CD4-positive, alpha-beta T cell treated with Interferon alpha-2 for 1 hour (primary cell): ENCODE results near the gene GIPC3.
A peak's percentile ranks its signal among the peaks of the same experiment; 100 is the strongest.
"Not testable (repeated sequence)": the region's sequence is repeated elsewhere in the genome, so short reads cannot be mapped to it uniquely, and the experiment has no call there.

ENCODE experiments used
- DNase-seq, 2 donors: peaks; one replicate each; pipeline ENCODE4 v3.0.0-alpha.2; 2020 to 2022

GIPC3 gene

GRCh38 chr19:3620145-3620816 lies 35.0 kb downstream of the GIPC3 start:
- no peak for DNase-seq

- no peak for DNase-seq
Observed at GRCh38 chr19:3620817-3621547, 35.7 kb downstream of the GIPC3 start.

- DNase-seq = no peak
Observed at GRCh38 chr19:3621689-3622088, 36.4 kb downstream of the GIPC3 start.

- DNase-seq = no peak
Observed at GRCh38 chr19:3622224-3622623, 36.9 kb downstream of the GIPC3 start.

GRCh38 chr19:3623716-3624115 lies 38.4 kb downstream of the GIPC3 start:
- DNase-seq = no peak

GRCh38 chr19:3625996-3626472 lies 40.8 kb downstream of the GIPC3 start:
- no peak for DNase-seq

GRCh38 chr19:3626473-3627350 lies 41.4 kb downstream of the GIPC3 start, which contains the start of gene CACTIN:
Gene CACTIN, minus strand, starts transcription at chr19:3626790. Its CDS starts 28 bp downstream, at chr19:3626762.
- peak; percentile 98 to 99 for DNase-seq

- no peak for DNase-seq
Observed at GRCh38 chr19:3627351-3627723, 42.1 kb downstream of the GIPC3 start.

- not testable (repeated sequence) for DNase-seq
Observed at GRCh38 chr19:3628766-3629165, 43.5 kb downstream of the GIPC3 start.

GRCh38 chr19:3631053-3631861 lies 46.0 kb downstream of the GIPC3 start:
- DNase-seq = no peak

GRCh38 chr19:3632098-3632497 lies 46.8 kb downstream of the GIPC3 start:
- DNase-seq = no peak

- no peak for DNase-seq
Observed at GRCh38 chr19:3632739-3633558, 47.7 kb downstream of the GIPC3 start.

- DNase-seq = no peak
Observed at GRCh38 chr19:3633559-3633988, 48.3 kb downstream of the GIPC3 start.

GRCh38 chr19:3634496-3635045 lies 49.3 kb downstream of the GIPC3 start:
- no peak for DNase-seq

GRCh38 chr19:3636506-3636905 lies 51.2 kb downstream of the GIPC3 start:
- DNase-seq = no peak

GRCh38 chr19:3636962-3637361 lies 51.7 kb downstream of the GIPC3 start:
- no peak for DNase-seq

- DNase-seq = no peak
Observed at GRCh38 chr19:3637621-3638020, 52.3 kb downstream of the GIPC3 start.

GRCh38 chr19:3638208-3639193 lies 53.2 kb downstream of the GIPC3 start:
- no peak for DNase-seq

GRCh38 chr19:3639479-3639878 lies 54.2 kb downstream of the GIPC3 start:
- DNase-seq = no peak
